Smooth muscle cell (in vitro differentiated cells): ENCODE data around the gene GCNT3. TPM values are rescaled to one million over a fixed set of nuclear protein-coding genes. Genes with fewer than 3 reads are reported as not detected.
"Not testable (repeated sequence)": the region's sequence is repeated elsewhere in the genome, so short reads cannot be mapped to it uniquely, and the experiment has no call there.

ENCODE experiments used
- DNase-seq: peaks from one replicate; lab custom pipeline; 2025; ENCODE audit not compliant: unreplicated experiment; lab: John Stamatoyannopoulos, UW
- H2AFZ ChIP-seq: fragments of 200-600 bp; sonication (generic); 2 replicates; pipeline ENCODE4 v1.6.0; 2016; ENCODE audit warnings: antibody characterized with exemption, low read depth, mild to moderate bottlenecking
- H3F3A ChIP-seq: fragments of 200-600 bp; sonication (generic); 2 replicates; pipeline ENCODE4 v1.6.0; 2017; ENCODE audit warnings: antibody characterized with exemption, low read depth
- H3K27ac ChIP-seq: fragments of 200-600 bp; sonication (generic); 2 replicates; pipeline ENCODE4 v1.5.1; 2016; ENCODE audit warnings: low read depth, mild to moderate bottlenecking
- H3K27me3 ChIP-seq: fragments of 200-600 bp; sonication (generic); 2 replicates; pipeline ENCODE4 v1.6.1; 2016; ENCODE audit warnings: low read depth, mild to moderate bottlenecking
- H3K36me3 ChIP-seq: fragments of 200-600 bp; sonication (generic); 2 replicates; pipeline ENCODE4 v1.5.1; 2016; ENCODE audit warnings: low read depth
- H3K4me1 ChIP-seq: fragments of 200-600 bp; sonication (generic); 2 replicates; pipeline ENCODE4 v1.5.1; 2016; ENCODE audit warnings: low read depth
- H3K4me2 ChIP-seq: fragments of 200-600 bp; sonication (generic); 2 replicates; pipeline ENCODE4 v1.6.0; 2016; ENCODE audit warnings: mild to moderate bottlenecking
- H3K4me3 ChIP-seq: fragments of 200-600 bp; sonication (generic); 2 replicates; pipeline ENCODE4 v1.5.1; 2016; ENCODE audit warnings: mild to moderate bottlenecking
- H3K79me2 ChIP-seq: fragments of 200-600 bp; sonication (generic); 2 replicates; pipeline ENCODE4 v1.6.0; 2016; ENCODE audit warnings: low read depth, mild to moderate bottlenecking
- H3K9ac ChIP-seq: fragments of 200-600 bp; sonication (generic); 2 replicates; pipeline ENCODE4 v1.6.0; 2016; ENCODE audit warnings: low read depth
- H3K9me3 ChIP-seq: fragments of 200-600 bp; sonication (generic); replicated peaks from 2 replicates; pipeline ENCODE4 v1.5.1; 2016; ENCODE audit warnings: low read depth
- H4K20me1 ChIP-seq: fragments of 200-600 bp; sonication (generic); 2 replicates; pipeline ENCODE4 v1.6.0; 2016; ENCODE audit warnings: low read depth
- CTCF ChIP-seq: fragments of 200-600 bp; sonication (generic); IDR thresholded peaks from 2 replicates; pipeline ENCODE4 v1.5.1; 2017; ENCODE audit warnings: borderline replicate concordance, mild to moderate bottlenecking, antibody characterized with exemption; ENCODE audit not compliant: insufficient read depth, poor library complexity, severe bottlenecking
- WGBS: methylation state at CpG from one replicate; pipeline ENCODE4 v1.1.7; 2016; ENCODE audit warnings: low lambda C conversion rate; 5-methylcytosine and 5-hydroxymethylcytosine counted together
- polyA plus RNA-seq: library from polyadenylated mRNA; unstranded; fragments of >200 nt; fragmentation: Nextera tagmentation; extraction: Ambion mirVana; gene quantifications from 2 replicates; pipeline ENCODE4 v1.2.1, GENCODE V29; 2016
- total RNA-seq: library from RNA; depleted of rRNA; stranded (reverse); fragments of >200 nt; gene quantifications from 2 replicates; pipeline ENCODE4 v1.2.3, GENCODE V29; 2014

The GCNT3 gene
- total and polyA plus RNA-seq, 2 experiments from 2014 or later, result not detected

DNA sequence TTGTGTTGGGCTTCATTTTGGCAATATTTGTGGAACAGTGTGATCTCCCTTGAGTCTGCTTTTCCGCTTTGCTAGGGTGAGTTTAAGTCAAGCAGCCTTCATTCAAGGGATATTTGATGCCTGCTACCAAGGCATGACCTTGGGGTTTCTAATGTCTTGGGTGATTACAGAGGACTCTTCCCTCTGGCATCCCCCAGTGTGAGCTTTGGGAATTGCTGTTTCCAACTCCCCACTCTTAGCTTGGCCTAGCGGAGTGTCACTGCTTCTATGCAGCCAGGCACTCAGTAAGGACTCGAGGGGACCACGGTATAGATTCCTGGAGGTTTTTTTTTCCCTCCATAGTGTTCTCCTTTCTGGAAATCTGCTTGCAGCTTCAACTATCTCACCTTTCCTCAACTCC is 21.1 kb downstream of the GCNT3 start:
- no peak for DNase-seq
- no peak overlapping the region for H3K9ac ChIP-seq
- no peak overlapping the region for H3K4me2 ChIP-seq
- peak; percentile 18 for TF ChIP-seq CTCF
- no peak overlapping the region for H3K27ac ChIP-seq
- 39% methylated on average over 4 of the region's 4 CpGs for WGBS
- H3K79me2 ChIP-seq, result no peaks in the 10 kb centered on the region
- H3K9me3 ChIP-seq, result no peaks in the 10 kb centered on the region
- H2AFZ ChIP-seq, result no peak overlapping the region
- H3F3A ChIP-seq, result no peaks in the 10 kb centered on the region
- H3K4me1 ChIP-seq, result no peaks in the 10 kb centered on the region
- H3K4me3 ChIP-seq, result no peak overlapping the region
- H3K36me3 ChIP-seq, result no peaks in the 10 kb centered on the region
- H4K20me1 ChIP-seq, result no peaks in the 10 kb centered on the region
- H3K27me3 ChIP-seq, result no peaks in the 10 kb centered on the region

DNA sequence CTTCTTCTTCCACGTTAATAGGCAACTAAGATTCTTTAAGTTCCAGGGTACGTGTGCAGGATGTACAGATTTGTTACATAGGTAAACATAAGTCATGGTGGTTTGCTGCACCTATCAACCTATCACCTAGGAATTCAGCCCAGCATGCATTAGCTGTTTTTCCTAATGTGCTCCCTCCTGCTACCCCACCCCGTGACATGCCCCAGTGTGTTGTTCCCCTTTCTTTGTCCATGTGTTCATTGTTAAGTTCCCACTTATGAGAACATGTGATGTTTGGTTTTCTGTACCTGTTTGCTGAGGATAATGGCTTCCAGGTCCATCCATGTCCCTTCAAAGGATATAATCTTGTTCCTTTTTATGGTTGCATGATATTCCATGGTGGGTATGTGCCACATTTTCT is 24.6 kb downstream of the GCNT3 start:
- WGBS, result 92% methylated on average over 3 of the region's 3 CpGs
- Histone ChIP-seq H2AFZ (no peak overlapping the region), H3F3A (no peaks in the 10 kb centered on the region), H3K9ac (no peak overlapping the region), H3K4me2 (no peak overlapping the region), H3K36me3 (no peaks in the 10 kb centered on the region), H3K79me2 (no peaks in the 10 kb centered on the region), H3K4me1 (no peaks in the 10 kb centered on the region), H3K4me3 (no peak overlapping the region), H4K20me1 (no peaks in the 10 kb centered on the region), H3K27ac (no peak overlapping the region), H3K27me3 (no peaks in the 10 kb centered on the region), H3K9me3 (no peaks in the 10 kb centered on the region)
- DNase-seq, result no peak
- no peak for TF ChIP-seq CTCF

- not testable (repeated sequence) for H3K4me2 ChIP-seq, H3K36me3 ChIP-seq, H2AFZ ChIP-seq, H3F3A ChIP-seq, DNase-seq, H3K4me3 ChIP-seq, H3K27me3 ChIP-seq, H4K20me1 ChIP-seq, H3K4me1 ChIP-seq, H3K9me3 ChIP-seq, H3K27ac ChIP-seq, H3K9ac ChIP-seq, H3K79me2 ChIP-seq
- 100% methylated on average over 2 of the region's 2 CpGs for WGBS
Measured at GRCh38 chr15:59637507-59637906, 25.9 kb downstream of the GCNT3 start.

DNA sequence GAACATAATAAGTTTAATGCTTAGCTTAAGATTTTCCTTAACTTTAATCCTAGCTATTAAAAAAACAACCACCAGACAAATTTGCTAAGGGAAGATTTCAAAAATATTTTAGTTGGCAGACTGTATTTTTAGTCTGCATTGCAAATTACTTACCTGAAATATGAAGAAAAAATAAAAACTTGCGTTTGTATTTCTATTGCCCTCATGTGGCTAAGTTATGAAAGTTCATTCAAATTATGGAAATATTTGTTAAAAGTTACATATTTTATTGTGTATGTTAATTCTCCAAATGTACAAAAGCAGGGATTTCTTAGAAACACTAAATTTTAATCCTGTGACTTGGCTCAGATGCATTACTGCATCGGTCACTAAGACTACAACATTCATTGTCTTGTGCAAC is 30.8 kb downstream of the GCNT3 start:
- Histone ChIP-seq H3K9me3 (no peaks in the 10 kb centered on the region), H3K9ac (no peak overlapping the region), H3K27me3 (no peaks in the 10 kb centered on the region), H3K36me3 (peaks cover 8% of the 10 kb centered on the region), H4K20me1 (peaks cover 27% of the 10 kb centered on the region), H3F3A (no peaks in the 10 kb centered on the region), H3K4me2 (no peak overlapping the region), H2AFZ (no peak overlapping the region), H3K79me2 (peaks cover 5% of the 10 kb centered on the region), H3K27ac (no peak overlapping the region), H3K4me3 (no peak overlapping the region), H3K4me1 (no peaks in the 10 kb centered on the region)
- 92% methylated on average over 2 of the region's 2 CpGs for WGBS
- no peak for DNase-seq
- TF ChIP-seq CTCF, result peak; percentile 31
